ENCODE measurements around the gene SLC22A5. TPM values are rescaled to one million over a fixed set of nuclear protein-coding genes. Genes with fewer than 3 reads are reported as not detected.

Gene SLC22A5
- total and polyA plus RNA-seq, 11 donors, result 7.5 to 50.1 (median 13.5) TPM

DNA sequence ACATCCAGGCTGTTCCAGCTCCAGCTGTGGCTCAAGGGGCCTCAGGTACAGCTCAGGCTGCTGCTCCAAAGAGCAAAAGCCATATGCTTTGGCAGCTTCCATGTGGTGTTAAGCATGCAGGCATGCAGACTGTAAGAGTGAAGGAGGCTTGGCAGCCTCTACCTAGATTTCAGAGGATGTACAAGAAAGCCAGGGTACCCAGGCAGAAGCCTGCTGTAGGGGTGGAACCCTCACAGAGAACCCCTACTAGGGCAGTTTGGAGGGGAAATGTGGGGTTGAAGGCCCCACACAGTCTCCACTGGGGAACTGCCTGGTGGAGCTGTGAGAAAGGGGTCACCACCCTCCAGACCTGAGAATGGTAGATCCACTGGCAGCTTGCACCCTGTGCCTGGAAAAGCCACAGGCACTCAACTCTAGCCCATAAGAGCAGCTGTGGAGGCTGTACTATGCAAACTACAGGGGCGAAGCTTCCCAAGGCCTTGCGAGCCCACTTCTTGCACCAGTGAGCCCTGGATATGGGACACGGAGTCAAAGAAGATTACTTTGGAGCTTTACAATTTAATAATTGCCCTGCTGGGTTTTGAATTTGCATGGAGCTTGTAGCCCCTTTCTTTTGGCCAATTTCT, 14.3 kb upstream of the SLC22A5 start:
- H3K27ac ChIP-seq, result peak overlapping the region in 1 of 12 donors; percentile 78
- WGBS, 4 donors, result 97 to 100% (median 100%) methylated on average over 3 of the region's 3 CpGs
- no peaks in the 10 kb centered on the region for H3K27me3 ChIP-seq
- H3K9me3 ChIP-seq, result no peaks in the 10 kb centered on the region
- intact Hi-C loops (cut with DNase I), result no loop called here
- ATAC-seq, result no peak
- no peak for DNase-seq
- peaks cover 0 to 4% (median 0%) of the 10 kb centered on the region in 9 donors for H3K36me3 ChIP-seq
- no peak overlapping the region for H3K4me3 ChIP-seq
- TF ChIP-seq, protein P1, sequence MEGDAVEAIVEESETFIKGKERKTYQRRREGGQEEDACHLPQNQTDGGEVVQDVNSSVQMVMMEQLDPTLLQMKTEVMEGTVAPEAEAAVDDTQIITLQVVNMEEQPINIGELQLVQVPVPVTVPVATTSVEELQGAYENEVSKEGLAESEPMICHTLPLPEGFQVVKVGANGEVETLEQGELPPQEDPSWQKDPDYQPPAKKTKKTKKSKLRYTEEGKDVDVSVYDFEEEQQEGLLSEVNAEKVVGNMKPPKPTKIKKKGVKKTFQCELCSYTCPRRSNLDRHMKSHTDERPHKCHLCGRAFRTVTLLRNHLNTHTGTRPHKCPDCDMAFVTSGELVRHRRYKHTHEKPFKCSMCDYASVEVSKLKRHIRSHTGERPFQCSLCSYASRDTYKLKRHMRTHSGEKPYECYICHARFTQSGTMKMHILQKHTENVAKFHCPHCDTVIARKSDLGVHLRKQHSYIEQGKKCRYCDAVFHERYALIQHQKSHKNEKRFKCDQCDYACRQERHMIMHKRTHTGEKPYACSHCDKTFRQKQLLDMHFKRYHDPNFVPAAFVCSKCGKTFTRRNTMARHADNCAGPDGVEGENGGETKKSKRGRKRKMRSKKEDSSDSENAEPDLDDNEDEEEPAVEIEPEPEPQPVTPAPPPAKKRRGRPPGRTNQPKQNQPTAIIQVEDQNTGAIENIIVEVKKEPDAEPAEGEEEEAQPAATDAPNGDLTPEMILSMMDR (IDR thresholded peaks at IDR 0.05), result no peak
- TF ChIP-seq POLR2A (IDR thresholded peaks at IDR 0.05), result no peak
- peaks cover 0 to 34% (median 10%) of the 10 kb centered on the region in 12 donors for H3K4me1 ChIP-seq

DNA sequence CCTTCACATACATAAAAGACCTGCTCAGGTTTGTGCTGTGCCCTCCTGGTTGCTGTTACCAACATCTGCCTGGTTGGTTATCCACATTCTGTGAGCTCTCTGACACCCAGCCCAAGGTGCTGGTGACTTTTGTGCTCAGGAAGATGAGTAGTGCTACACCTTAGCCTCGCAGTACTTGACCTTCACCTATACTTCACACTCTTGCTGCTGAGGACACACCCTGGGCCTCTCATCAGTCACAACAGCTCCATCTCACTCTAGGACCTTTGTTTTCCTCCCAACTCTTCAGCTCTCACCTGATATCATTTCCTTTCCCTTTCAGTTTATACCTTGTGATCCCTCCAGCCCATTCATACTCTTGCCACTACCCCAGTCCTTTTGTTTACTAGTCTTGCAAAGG, 10.7 kb upstream of the SLC22A5 start:
- Histone ChIP-seq H3K9me3 (no peaks in the 10 kb centered on the region), H3K36me3 (peaks cover 0 to 4% (median 0%) of the 10 kb centered on the region in 9 donors), H3K4me3 (no peak overlapping the region), H3K27ac (peak overlapping the region in 9 of 12 donors; percentile 23 to 83 (median 68)), H3K27me3 (no peaks in the 10 kb centered on the region), H3K4me1 (peaks cover 0 to 42% (median 18%) of the 10 kb centered on the region in 12 donors)
- 80 to 93% (median 83%) methylated on average over 1 of the region's 1 CpG for WGBS, 4 donors
- ATAC-seq (no peak), DNase-seq (no peak)
- intact Hi-C loops (cut with DNase I), result no loop called here
- TF ChIP-seq, protein P1 (IDR thresholded peaks at IDR 0.05), result no peak
- no peak for TF ChIP-seq POLR2A (IDR thresholded peaks at IDR 0.05)

DNA sequence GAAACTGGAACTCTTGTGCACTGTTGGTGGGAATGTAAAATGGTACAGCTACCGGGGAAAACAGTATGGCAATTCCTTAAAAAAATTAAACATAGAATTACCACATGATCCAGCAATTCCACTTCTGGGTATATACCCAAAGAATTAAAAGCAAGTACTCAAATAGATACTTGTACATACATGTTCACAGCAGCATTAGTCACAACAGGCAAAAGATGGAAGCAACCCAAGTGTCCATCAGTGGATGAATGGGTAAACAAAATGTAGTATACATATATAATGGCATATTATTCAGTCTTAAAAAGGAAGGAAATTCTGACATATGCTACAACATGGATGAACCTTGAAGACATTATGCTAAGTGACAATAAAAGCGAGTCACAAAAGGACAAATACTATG, 7.4 kb upstream of the SLC22A5 start:
- no peak for DNase-seq
- no peak for ATAC-seq
- Histone ChIP-seq H3K36me3 (peaks cover 0 to 6% (median 0%) of the 10 kb centered on the region in 9 donors), H3K27me3 (no peaks in the 10 kb centered on the region), H3K4me3 (no peak overlapping the region), H3K9me3 (no peaks in the 10 kb centered on the region), H3K4me1 (peaks cover 0 to 41% (median 17%) of the 10 kb centered on the region in 12 donors), H3K27ac (peak overlapping the region in 4 of 12 donors; percentile 81 to 92 (median 86))
- WGBS, 4 donors, result 92 to 95% (median 94%) methylated on average over 2 of the region's 2 CpGs
- intact Hi-C loops (cut with DNase I), result loop anchor here in 5 of 10 donors (2.0 to 10.0 kb wide), 3 partner anchors 67 to 70 kb away; partner anchors contain the start of gene SLC22A4 (in 5 of the 5)
- TF ChIP-seq, protein P1 (IDR thresholded peaks at IDR 0.05), result no peak
- no peak for TF ChIP-seq POLR2A (IDR thresholded peaks at IDR 0.05)

DNA sequence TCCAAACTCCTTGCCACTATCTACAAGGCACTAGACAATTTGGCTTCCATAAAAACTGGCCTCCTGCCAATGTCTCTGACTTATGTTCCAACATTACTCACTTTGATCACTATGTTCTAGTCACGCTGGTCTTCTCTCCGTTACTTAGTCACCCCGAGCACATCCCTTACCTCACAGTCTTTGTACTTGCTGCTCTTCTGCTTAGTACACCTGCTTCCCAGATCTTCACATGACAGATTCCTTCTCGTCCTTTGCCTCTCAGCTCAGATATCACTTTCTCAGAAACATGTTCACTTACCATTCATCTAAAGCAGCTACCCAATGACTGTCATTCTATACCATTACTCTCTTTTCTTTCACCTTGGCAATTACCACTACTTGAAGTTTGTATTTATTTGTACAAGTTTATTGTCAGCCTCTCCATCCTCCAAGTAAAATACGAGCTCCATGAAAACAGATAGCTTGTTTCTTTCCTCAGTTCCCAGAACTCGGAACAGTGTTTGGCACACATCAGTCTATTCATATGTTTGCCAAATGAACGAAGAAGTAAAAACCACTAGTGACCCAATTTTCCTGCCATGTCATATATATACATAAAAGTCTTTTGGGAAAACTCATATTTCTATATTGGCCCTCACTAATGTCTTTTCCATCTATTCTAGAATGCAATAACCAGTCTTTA, 5.9 kb upstream of the SLC22A5 start:
- 27 to 38% (median 32%) methylated on average over 7 of the region's 7 CpGs for WGBS, 4 donors
- Histone ChIP-seq H3K9me3 (no peaks in the 10 kb centered on the region), H3K4me3 (no peak overlapping the region), H3K27ac (peak overlapping the region; percentile 58 to 92 (median 74)), H3K4me1 (peaks cover 0 to 34% (median 17%) of the 10 kb centered on the region in 12 donors), H3K36me3 (peaks cover 0 to 6% (median 0%) of the 10 kb centered on the region in 9 donors), H3K27me3 (no peaks in the 10 kb centered on the region)
- TF ChIP-seq, protein P1 (IDR thresholded peaks at IDR 0.05), result no peak
- no peak for TF ChIP-seq POLR2A (IDR thresholded peaks at IDR 0.05)
- peak; percentile 86 to 93 (median 88) for ATAC-seq
- intact Hi-C loops (cut with DNase I), result loop anchor here in 5 of 10 donors (2.0 to 10.0 kb wide), 3 partner anchors 69 to 71 kb away; partner anchors contain the start of gene SLC22A4 (in 5 of the 5)
- peak in 4 of 5 donors; percentile 54 to 76 (median 55) for DNase-seq

All from heart left ventricle (tissue), 16 donors.